Naive thymus-derived CD4-positive, alpha-beta T cell (primary cell): ENCODE data around the gene ABR. TPM values are rescaled to one million over a fixed set of nuclear protein-coding genes. Genes with fewer than 3 reads are reported as not detected.

Source experiments
- ATAC-seq: fragments of 150-1000 bp; cut with Tn5 transposase; 2 replicates; pipeline ENCODE4 v1.10.0; 2021; ENCODE audit warnings: mild to moderate bottlenecking, moderate library complexity
- CTCF ChIA-PET: fragments of 350-600 bp; sonication (Branson Sonifier 250); formaldehyde crosslinking; loops from one replicate; lab custom pipeline; 2021; ENCODE audit warnings: antibody characterized with exemption; lab: Charles Lee
- POLR2A ChIA-PET: fragments of 350-600 bp; sonication (Branson Sonifier 250); formaldehyde crosslinking; loops from one replicate; lab custom pipeline; 2021; ENCODE audit warnings: antibody characterized with exemption, inconsistent platforms; lab: Charles Lee
- DNase-seq, 9 donors: peaks; one replicate each; pipeline versions ENCODE4 v3.0.0 to v3.0.0-alpha.2; 2020 to 2022; ENCODE audit warnings: mixed read lengths in 1 of 9
- H3K27ac ChIP-seq: one replicate; pipeline ENCODE4 v1.7.0; 2013; ENCODE audit warnings: mild to moderate bottlenecking, low read depth, low read length, moderate library complexity
- H3K27me3 ChIP-seq, 2 donors: one replicate each; pipeline ENCODE4 v1.7.0; 2013; ENCODE audit warnings: low read length in 2 of 2, mild to moderate bottlenecking in 2 of 2, moderate library complexity in 2 of 2; ENCODE audit not compliant: control insufficient read depth in 2 of 2, insufficient read depth in 2 of 2
- H3K36me3 ChIP-seq, 3 experiments: 1 replicate in 2 of 3; 2 replicates in 1 of 3; pipeline ENCODE4 v1.7.0; 2013; ENCODE audit warnings: low read length in 3 of 3, mild to moderate bottlenecking in 3 of 3, moderate library complexity in 1 of 3; ENCODE audit not compliant: insufficient read depth in 3 of 3, control insufficient read depth in 2 of 3
- H3K4me1 ChIP-seq, 2 donors: one replicate each; pipeline ENCODE4 v1.7.0; 2013; ENCODE audit warnings: low read length in 2 of 2, mild to moderate bottlenecking in 2 of 2, moderate library complexity in 1 of 2; ENCODE audit not compliant: control insufficient read depth in 2 of 2, insufficient read depth in 2 of 2
- H3K4me3 ChIP-seq: 2 replicates; pipeline ENCODE4 v1.7.0; 2013; ENCODE audit warnings: mild to moderate bottlenecking, low read length
- H3K9me3 ChIP-seq, 3 experiments: 1 replicate in 2 of 3; 2 replicates in 1 of 3; pipeline ENCODE4 v1.7.0; 2013; ENCODE audit warnings: low read length in 3 of 3; ENCODE audit not compliant: control insufficient read depth in 2 of 3
- H3K27ac Mint-ChIP-seq, 9 donors: one replicate each; pipeline ENCODE4 v1.8.0; 2020 to 2022; ENCODE audit warnings: mixed read lengths in 9 of 9, mild to moderate bottlenecking in 8 of 9, moderate library complexity in 5 of 9, inconsistent platforms in 2 of 9
- H3K27me3 Mint-ChIP-seq, 5 donors: one replicate each; pipeline ENCODE4 v1.8.0; 2021 to 2022; ENCODE audit warnings: mixed read lengths in 5 of 5, mild to moderate bottlenecking in 1 of 5
- H3K36me3 Mint-ChIP-seq, 5 donors: one replicate each; pipeline ENCODE4 v1.8.0; 2020 to 2022; ENCODE audit warnings: mixed read lengths in 5 of 5, mild to moderate bottlenecking in 3 of 5, inconsistent platforms in 1 of 5
- H3K4me1 Mint-ChIP-seq, 7 donors: one replicate each; pipeline ENCODE4 v1.8.0; 2020 to 2022; ENCODE audit warnings: mixed read lengths in 7 of 7, mild to moderate bottlenecking in 3 of 7, inconsistent platforms in 1 of 7
- H3K4me3 Mint-ChIP-seq, 10 donors: one replicate each; pipeline ENCODE4 v1.8.0; 2020 to 2022; ENCODE audit warnings: mild to moderate bottlenecking in 10 of 10, mixed read lengths in 10 of 10, moderate library complexity in 6 of 10, inconsistent platforms in 2 of 10
- H3K9me3 Mint-ChIP-seq, 11 donors: one replicate each; pipeline ENCODE4 v1.8.0; 2020 to 2022; ENCODE audit warnings: mixed read lengths in 11 of 11, mild to moderate bottlenecking in 4 of 11, inconsistent platforms in 1 of 11, moderate library complexity in 1 of 11
- intact Hi-C, 2 donors: fragments of 100-400 bp; cut with micrococcal nuclease; formaldehyde crosslinking; loops; one replicate each; pipeline ENCODE4 v1.15.1; 2023
- polyA plus RNA-seq, 2 donors: library from polyadenylated mRNA; unstranded; fragments of 300-500 nt; fragmentation: Illumina TruSeq; gene quantifications; one replicate each; pipeline ENCODE4 v1.2.3, GENCODE V29; 2021
- total RNA-seq, 6 experiments: library from RNA in 5 of 6; stranded (reverse) in 5 of 6; gene quantifications; 1 replicate in 5 of 6; 2 replicates in 1 of 6; pipeline ENCODE4 v1.2.3 and lab custom pipeline; 2021 to 2026

Gene ABR
- total and polyA plus RNA-seq, 7 experiments from 2014 or later = 13.1 to 152 (median 139) TPM

DNA sequence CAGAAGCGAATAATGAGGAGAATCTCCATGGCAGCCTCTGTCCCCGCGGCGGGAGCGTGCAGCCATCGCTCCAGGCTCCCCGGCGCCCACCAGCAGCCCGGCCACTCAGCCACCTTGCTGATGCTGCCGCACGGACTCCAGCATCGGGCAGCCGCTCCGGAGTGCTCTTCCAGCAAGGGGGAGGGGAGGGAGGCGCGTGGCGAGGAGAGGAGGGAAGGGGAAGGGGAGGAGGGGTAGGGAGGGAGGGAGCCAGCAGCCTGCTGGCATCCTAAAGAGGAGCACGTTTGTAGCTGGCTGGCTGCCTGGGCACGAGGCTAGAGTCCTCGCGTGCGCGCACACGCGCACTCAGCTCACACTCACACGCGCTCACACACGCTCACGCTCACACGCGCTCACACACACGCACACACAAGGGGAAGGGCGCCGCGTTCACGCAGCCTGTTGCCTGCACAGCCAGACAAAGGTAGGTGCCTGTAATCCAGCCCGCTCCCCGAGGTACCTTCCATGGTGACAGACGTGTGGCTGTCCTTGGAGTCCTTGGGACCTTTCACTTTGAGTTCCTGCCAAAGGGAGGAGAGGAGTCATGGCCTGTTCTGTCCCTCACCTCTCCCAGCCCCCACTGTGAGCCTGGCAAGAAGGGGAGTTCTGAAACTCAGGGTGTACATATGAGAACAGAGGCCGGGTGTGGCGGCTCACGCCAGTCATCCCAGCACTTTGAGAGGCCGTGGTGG, 100.8 kb downstream of the ABR start:
- H3K27me3 Mint-ChIP-seq = no peaks in the 10 kb centered on the region
- H3K36me3 ChIP-seq = peaks cover 0 to 70% (median 0%) of the 10 kb centered on the region in 3 experiments
- no peaks in the 10 kb centered on the region for H3K4me1 ChIP-seq
- no peaks in the 10 kb centered on the region for H3K27me3 ChIP-seq
- H3K4me3 ChIP-seq = no peak overlapping the region
- no peaks in the 10 kb centered on the region for H3K9me3 ChIP-seq
- ATAC-seq (no peak), DNase-seq (no peak)
- H3K27ac ChIP-seq = no peak overlapping the region
- no peak overlapping the region for H3K4me3 Mint-ChIP-seq
- peaks cover 0 to 14% (median 0%) of the 10 kb centered on the region in 5 donors for H3K36me3 Mint-ChIP-seq
- peaks cover 0 to 2% (median 0%) of the 10 kb centered on the region in 7 donors for H3K4me1 Mint-ChIP-seq
- ChIA-PET CTCF (no interaction called here), POLR2A (no interaction called here)
- H3K27ac Mint-ChIP-seq = no peak overlapping the region
- intact Hi-C loops = no loop called here
- no peaks in the 10 kb centered on the region for H3K9me3 Mint-ChIP-seq

GRCh38 chr17:1077986-1078711, 101.6 kb downstream of the ABR start:
- peaks cover 0 to 2% (median 0%) of the 10 kb centered on the region in 7 donors for H3K4me1 Mint-ChIP-seq
- no peaks in the 10 kb centered on the region for H3K9me3 Mint-ChIP-seq
- H3K36me3 Mint-ChIP-seq = peaks cover 0 to 16% (median 0%) of the 10 kb centered on the region in 5 donors
- no peak overlapping the region for H3K27ac ChIP-seq
- CTCF ChIA-PET = no interaction called here
- H3K36me3 ChIP-seq = peaks cover 0 to 68% (median 0%) of the 10 kb centered on the region in 3 experiments
- no peak for ATAC-seq
- DNase-seq = no peak
- H3K27me3 ChIP-seq = no peaks in the 10 kb centered on the region
- no peaks in the 10 kb centered on the region for H3K27me3 Mint-ChIP-seq
- H3K27ac Mint-ChIP-seq = no peak overlapping the region
- no peak overlapping the region for H3K4me3 Mint-ChIP-seq
- no peak overlapping the region for H3K4me3 ChIP-seq
- no peaks in the 10 kb centered on the region for H3K9me3 ChIP-seq
- H3K4me1 ChIP-seq = no peaks in the 10 kb centered on the region
- intact Hi-C loops = no loop called here
- POLR2A ChIA-PET = no interaction called here

GRCh38 chr17:1077581-1077985, 102.2 kb downstream of the ABR start:
- ATAC-seq = no peak
- DNase-seq = no peak
- Histone ChIP-seq H3K27me3 (no peaks in the 10 kb centered on the region), H3K4me1 (no peaks in the 10 kb centered on the region), H3K27ac (no peak overlapping the region), H3K36me3 (peaks cover 0 to 65% (median 0%) of the 10 kb centered on the region in 3 experiments), H3K4me3 (no peak overlapping the region), H3K9me3 (no peaks in the 10 kb centered on the region)
- intact Hi-C loops = no loop called here
- Mint-ChIP-seq H3K36me3 (peaks cover 0 to 17% (median 0%) of the 10 kb centered on the region in 5 donors), H3K27ac (no peak overlapping the region), H3K4me1 (peaks cover 0 to 2% (median 0%) of the 10 kb centered on the region in 7 donors), H3K4me3 (no peak overlapping the region), H3K27me3 (no peaks in the 10 kb centered on the region), H3K9me3 (no peaks in the 10 kb centered on the region)
- ChIA-PET CTCF (no interaction called here), POLR2A (no interaction called here)

DNA sequence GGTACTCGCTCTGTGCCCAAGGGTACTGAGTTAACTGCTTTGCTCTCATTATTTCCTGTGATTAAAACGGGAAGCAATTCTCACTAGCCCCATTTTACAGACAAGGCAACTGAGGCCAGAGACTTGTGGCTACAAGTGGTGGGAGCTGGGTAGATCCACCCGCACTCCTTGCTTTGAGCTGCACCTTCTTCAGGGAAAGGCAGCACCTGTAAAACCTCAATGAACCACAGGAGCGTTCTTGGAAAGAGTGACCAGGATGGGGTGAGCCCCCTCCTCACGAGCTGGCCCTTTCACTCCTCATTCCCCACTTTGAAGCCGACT, 102.8 kb downstream of the ABR start:
- Histone ChIP-seq H3K4me3 (no peak overlapping the region), H3K9me3 (no peaks in the 10 kb centered on the region), H3K27me3 (no peaks in the 10 kb centered on the region), H3K27ac (no peak overlapping the region), H3K4me1 (no peaks in the 10 kb centered on the region), H3K36me3 (peaks cover 0 to 65% (median 0%) of the 10 kb centered on the region in 3 experiments)
- Mint-ChIP-seq H3K27ac (no peak overlapping the region), H3K4me1 (peaks cover 0 to 2% (median 0%) of the 10 kb centered on the region in 7 donors), H3K4me3 (no peak overlapping the region), H3K9me3 (no peaks in the 10 kb centered on the region), H3K27me3 (no peaks in the 10 kb centered on the region), H3K36me3 (peaks cover 0 to 15% (median 0%) of the 10 kb centered on the region in 5 donors)
- ATAC-seq (no peak), DNase-seq (no peak)
- intact Hi-C loops = no loop called here
- CTCF ChIA-PET = no interaction called here
- POLR2A ChIA-PET = no interaction called here

- Mint-ChIP-seq H3K4me1 (peaks cover 0 to 2% (median 0%) of the 10 kb centered on the region in 7 donors), H3K9me3 (no peaks in the 10 kb centered on the region), H3K27me3 (no peaks in the 10 kb centered on the region), H3K27ac (no peak overlapping the region), H3K36me3 (peaks cover 0 to 13% (median 0%) of the 10 kb centered on the region in 5 donors), H3K4me3 (no peak overlapping the region)
- DNase-seq = no peak
- CTCF ChIA-PET = interaction anchor here (1.5 kb wide), 1 partner anchor 20 kb away, joined by 3 read pairs; no protein-coding TSS in a partner anchor
- intact Hi-C loops = no loop called here
- Histone ChIP-seq H3K27me3 (no peaks in the 10 kb centered on the region), H3K36me3 (peaks cover 0 to 66% (median 0%) of the 10 kb centered on the region in 3 experiments), H3K27ac (no peak overlapping the region), H3K4me1 (no peaks in the 10 kb centered on the region), H3K9me3 (no peaks in the 10 kb centered on the region), H3K4me3 (no peak overlapping the region)
- no peak for ATAC-seq
- POLR2A ChIA-PET = no interaction called here
Measured at GRCh38 chr17:1076299-1076981, 103.3 kb downstream of the ABR start.

GRCh38 chr17:1074886-1075605, 104.7 kb downstream of the ABR start:
- Histone ChIP-seq H3K4me3 (no peak overlapping the region), H3K27ac (no peak overlapping the region), H3K9me3 (no peaks in the 10 kb centered on the region), H3K36me3 (peaks cover 0 to 67% (median 4%) of the 10 kb centered on the region in 3 experiments), H3K4me1 (no peaks in the 10 kb centered on the region), H3K27me3 (no peaks in the 10 kb centered on the region)
- ChIA-PET POLR2A (no interaction called here), CTCF (interaction anchor here (1.5 kb wide), 1 partner anchor 19 kb away, joined by 3 read pairs; no protein-coding TSS in a partner anchor)
- ATAC-seq (no peak), DNase-seq (no peak)
- peak overlapping the region in 1 of 9 donors; percentile 21 for H3K27ac Mint-ChIP-seq
- H3K27me3 Mint-ChIP-seq = no peaks in the 10 kb centered on the region
- no peak overlapping the region for H3K4me3 Mint-ChIP-seq
- H3K36me3 Mint-ChIP-seq = peaks cover 0 to 13% (median 0%) of the 10 kb centered on the region in 5 donors
- intact Hi-C loops = no loop called here
- no peaks in the 10 kb centered on the region for H3K9me3 Mint-ChIP-seq
- peaks cover 0 to 2% (median 0%) of the 10 kb centered on the region in 7 donors for H3K4me1 Mint-ChIP-seq
